GM18868 (cell line): ENCODE measurements around the gene SUDS3.

ENCODE experiments used
- ATAC-seq: cut with Tn5 transposase; IDR thresholded peaks from one replicate; pipeline ENCODE4 v1.9.1; 2021; ENCODE audit warnings: mild to moderate bottlenecking, moderate library complexity; ENCODE audit not compliant: unreplicated experiment

SUDS3 gene

DNA sequence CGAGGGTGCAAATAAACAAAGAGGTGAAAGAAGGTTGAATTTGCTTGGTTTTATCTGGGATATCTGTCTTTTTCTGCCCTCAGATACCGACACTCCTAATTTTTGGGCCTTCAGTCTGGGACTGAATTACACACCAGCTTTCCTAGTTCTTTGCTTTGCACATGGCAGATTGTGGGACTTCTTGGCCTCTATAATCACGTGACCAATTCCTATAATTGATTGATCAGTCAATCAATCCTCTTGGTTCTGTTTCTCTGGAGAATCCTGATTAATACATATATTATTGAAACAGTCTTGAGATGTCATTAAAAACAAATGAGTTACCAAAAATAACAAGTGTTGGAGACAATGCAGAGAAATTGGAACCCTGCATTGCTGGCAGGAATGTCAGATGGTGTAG lies 62.7 kb downstream of the SUDS3 start:
- ATAC-seq: no peak

DNA sequence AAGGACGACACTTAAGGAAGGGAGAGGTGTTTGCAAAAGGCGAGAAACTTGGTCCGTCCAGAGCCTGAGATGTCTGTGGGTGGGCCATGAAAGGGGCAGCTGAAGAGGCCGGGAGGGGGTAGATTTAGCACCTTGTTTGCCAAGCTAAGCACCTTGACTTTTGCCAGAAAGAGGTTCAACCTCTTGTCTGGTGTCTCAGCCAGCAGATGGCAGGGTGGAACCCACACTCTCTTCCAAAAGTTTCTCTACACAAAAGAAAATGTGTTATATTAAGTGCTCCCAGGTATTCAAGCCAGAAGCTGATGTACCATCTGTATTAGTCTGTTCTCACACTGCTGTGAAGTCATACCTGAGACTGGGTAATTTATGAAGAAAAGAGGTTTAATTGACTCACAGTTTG lies 69.9 kb downstream of the SUDS3 start:
- ATAC-seq: no peak

DNA sequence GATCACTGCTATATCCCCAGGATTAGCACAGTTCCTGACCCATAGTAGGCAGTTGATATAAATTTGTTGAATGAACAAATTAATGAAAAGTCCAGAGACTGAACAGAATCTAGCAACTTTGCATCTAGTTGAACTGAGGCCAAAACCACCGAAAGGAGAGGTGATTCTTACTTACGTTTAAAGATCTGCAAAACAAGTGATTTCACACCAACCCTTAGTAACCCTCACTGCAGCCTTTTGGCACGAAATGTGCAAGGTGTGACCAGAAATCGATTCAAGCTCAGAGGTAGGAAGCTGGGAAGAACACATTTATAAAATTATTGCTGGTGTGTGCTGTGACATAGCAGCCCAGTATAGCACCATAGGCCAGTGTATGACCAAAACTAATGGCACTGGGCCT lies 70.8 kb downstream of the SUDS3 start:
- ATAC-seq: no peak

DNA sequence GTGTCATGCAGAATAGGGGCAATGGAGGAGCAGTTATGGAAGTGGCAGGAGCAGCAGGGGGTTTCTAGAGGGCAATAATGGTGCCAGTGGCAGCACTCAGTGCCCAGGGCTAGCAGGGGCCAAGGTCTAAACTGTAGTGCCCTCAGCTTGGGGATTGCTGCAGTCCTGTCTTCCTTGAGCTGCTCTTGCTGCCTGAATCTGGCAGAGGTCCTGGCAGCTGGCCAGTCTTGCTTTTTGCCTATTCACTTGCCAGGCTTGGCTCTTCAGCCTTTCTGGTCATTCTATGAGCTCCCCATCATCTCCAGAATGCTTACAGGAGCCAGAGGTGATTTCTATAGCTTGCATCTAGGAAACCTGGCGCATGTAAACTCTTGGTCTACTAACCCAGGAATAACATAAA lies 72.0 kb downstream of the SUDS3 start:
- ATAC-seq: no peak

DNA sequence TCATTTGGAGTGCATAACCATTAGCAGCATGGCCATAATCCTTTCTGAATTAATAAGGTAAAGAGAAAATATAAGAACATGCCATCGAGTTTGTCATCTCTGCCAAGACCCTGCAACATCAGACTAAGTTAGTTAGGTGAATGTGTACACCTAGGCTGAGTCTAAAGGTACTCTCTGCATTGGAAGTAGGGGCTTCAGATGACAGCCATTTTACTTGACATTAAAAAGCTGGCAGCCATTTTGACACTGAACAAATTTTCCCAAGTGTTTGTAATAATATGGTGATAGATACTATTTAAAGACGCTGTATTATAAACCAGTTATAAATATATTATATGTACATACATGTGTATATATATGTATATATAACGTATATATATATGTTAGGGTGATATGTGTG lies 79.0 kb downstream of the SUDS3 start:
- no peak for ATAC-seq

DNA sequence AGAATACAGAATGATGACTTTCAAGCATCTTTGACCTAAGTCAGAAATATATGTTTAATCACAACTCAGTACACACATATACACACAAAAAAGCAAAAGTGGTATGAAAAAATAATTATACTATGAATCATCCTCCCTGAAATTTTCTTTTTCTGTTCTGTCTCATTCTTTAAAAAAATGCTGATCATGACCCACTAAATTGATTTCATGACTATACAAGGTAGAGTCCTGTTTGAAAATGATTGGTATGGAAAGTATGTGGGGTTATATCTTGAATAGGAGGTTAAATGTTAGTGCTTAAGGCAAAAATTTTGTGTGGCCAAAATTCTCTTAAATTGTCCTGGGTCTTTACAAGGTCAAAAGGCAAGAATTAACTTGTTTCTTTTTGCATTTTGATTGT lies 80.4 kb downstream of the SUDS3 start:
- ATAC-seq: no peak

DNA sequence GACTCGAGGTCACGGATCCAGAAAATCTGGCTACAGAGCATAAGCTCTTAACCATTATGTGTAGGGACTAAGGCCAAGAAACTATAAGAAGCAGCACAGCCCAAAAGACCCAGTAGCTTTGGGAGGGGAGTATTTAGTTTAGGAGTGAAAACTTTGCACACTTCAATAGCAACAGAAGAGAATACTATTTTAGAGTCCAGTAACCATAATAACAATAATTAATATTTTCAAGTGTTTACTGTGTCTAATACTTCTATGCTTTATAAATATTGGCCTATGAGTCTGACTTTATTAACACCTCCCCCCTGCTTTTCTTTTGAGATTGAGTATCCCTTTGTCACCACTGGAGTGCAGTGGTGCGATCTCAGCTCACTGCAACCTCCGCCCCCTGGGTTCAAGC lies 82.8 kb downstream of the SUDS3 start:
- no peak for ATAC-seq

DNA sequence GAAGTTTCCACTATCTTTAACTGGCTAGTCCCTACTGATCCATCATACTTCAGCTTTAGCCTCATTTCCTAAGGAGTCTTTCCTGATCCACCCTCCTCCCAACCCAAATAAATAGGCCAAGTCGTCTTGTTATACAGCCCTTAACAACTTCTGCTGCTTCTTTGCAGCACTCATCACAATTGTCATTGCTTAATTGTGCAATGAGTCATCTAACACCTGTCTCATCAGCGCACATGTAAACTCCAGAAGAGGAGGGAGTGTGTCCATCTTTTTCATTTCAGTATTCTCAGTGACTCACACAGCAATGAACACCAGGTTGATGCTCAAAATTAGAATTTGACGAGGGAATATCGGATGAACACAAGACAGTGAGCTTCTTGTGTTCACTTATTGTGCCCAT lies 87.3 kb downstream of the SUDS3 start:
- no peak for ATAC-seq

DNA sequence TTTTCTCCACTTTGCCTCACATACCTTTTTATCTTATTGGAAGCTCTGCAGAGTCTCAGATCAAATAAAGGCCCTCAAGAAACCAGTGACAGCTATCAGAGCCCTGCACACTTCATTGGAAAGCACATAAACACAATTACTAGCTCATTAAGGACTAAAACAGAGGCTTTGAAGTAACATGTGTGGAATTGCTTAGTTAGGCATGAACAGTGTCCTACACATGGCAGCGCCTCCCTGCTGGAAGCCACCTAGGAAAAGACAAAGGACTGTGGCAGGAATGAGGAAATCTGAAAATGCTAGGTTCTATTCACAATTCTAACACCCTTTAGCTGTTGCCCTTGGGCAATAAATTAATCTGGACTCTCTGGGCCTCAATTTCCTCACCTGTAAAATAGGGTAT lies 89.4 kb downstream of the SUDS3 start:
- no peak for ATAC-seq
